Epithelial cell of prostate (primary cell): ENCODE results near the gene SMIM1.
A peak's percentile ranks its signal among the peaks of the same experiment; 100 is the strongest.

ENCODE experiments used
- DNase-seq: peaks from one replicate; pipeline ENCODE4 v3.0.0-alpha.2; 2011; ENCODE audit warnings: low read depth, low spot score
- H3K27ac ChIP-seq: fragments of 450-650 bp; 2 replicates; pipeline ENCODE4 v1.5.1; 2017; ENCODE audit warnings: mild to moderate bottlenecking

SMIM1 gene

DNA sequence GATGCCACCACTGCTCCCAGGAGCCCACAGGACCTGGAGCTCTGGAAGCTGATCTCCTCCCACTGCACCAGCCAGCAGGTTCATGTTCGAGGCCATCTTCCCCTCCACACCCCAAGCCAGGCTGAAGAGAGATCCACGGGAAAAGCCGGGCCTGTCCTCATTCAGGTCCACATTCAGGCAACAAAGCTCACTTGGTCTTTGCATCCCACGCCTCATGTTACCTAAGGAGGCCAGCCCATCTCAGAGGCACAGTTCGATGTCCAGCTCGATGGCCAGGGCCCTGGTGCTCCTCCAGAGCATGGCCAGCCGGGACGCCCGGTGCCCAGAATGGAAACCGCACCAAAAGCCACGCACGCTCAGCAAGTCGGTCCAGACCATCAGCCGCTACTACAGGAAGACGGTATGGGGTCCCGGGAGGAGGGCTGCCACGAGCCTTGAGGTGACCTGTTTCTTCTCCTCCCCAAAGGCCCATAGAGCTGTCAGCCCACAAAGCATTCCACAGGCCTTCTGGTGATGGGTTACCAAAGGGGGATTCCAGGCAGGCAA lies 20.1 kb upstream of the SMIM1 start, which contains the start of gene CCDC27:
TSS of gene CCDC27 (plus strand) at position 51 of the 546 bp plus-strand sequence. CDS start at position 83, 32 bp downstream.
- no peak for DNase-seq
- no peak within 1 kb of the TSS for H3K27ac ChIP-seq

DNA sequence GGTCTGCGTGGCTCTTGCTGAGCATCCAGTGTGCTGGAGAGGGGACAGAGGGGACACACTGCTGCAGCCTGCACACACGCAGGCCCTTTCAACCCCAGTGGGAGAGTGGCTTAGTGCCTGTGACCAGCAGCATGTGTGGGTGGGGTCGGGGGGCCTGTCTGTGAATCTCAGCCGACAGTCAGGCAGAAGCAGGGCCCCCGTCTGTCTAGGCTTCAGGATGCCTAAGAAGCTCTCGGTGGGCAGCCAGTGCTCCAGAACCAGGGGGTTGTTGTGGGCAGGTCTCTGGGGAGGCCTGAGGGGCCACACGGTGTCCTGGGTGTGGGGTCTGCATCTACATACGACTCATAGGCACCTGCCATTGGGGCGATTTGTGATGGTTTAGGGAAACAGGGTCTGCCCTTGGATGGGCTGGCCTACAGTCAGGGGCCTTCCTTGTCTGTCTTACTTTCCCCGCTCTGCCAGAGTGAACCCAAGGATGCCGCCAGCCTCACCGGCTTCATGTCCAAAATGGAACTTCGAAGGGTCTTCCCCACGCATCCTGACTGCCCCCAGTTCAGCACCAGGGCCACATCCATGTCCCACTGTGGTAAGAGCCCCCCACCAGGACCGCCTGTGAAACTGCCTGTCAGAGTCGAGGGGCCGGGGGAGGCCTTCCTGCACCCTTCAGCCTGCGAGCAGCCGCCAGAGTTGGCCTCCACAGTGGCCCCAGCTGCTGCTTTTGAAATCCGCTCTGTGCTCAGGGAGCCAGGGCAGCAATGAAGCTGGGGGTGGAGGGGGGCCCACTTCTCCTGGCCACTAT lies 18.7 kb upstream of the SMIM1 start:
- no peak for DNase-seq
- no peak overlapping the region for H3K27ac ChIP-seq

DNA sequence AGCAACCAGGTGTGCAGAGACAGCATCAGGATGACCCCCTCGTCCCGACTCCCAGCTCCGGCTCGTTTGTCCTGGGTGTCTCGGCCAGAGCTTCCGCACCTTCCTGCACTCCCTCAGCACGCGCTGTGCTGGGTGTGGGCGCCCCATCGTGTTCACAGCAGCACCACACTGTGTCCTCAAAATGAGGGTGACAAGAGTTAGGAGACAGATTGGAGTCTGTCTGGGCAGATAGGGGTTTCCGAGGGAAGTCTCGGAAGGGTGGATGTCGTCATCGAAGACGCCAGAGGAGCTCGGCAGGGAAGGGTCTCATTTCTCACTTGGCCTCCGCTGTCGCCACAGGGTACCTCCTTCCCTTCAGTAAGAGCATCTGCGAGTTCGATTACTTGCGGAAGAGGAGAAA lies 16.2 kb upstream of the SMIM1 start:
- H3K27ac ChIP-seq = no peak overlapping the region
- no peak for DNase-seq

DNA sequence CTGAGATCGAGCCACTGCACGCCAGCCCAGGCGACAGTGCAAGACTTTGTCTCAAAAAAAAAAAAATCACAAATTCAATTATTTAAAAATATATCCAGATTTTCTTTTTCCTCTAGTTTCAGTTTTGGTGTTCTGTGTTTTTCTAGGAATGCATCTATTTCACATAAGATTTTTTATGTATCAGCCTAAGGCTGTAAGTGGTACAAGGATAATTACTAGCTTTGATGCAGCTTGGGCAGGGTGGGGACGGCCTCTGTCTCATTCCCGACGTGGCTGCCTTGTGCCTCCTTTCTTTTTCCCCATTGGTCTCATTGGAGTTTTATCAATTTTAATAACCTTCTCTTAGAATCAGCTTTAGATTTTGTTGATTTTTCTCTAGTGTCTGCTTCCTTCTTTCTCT lies 13.4 kb upstream of the SMIM1 start:
- no peak for DNase-seq
- H3K27ac ChIP-seq = no peak overlapping the region

DNA sequence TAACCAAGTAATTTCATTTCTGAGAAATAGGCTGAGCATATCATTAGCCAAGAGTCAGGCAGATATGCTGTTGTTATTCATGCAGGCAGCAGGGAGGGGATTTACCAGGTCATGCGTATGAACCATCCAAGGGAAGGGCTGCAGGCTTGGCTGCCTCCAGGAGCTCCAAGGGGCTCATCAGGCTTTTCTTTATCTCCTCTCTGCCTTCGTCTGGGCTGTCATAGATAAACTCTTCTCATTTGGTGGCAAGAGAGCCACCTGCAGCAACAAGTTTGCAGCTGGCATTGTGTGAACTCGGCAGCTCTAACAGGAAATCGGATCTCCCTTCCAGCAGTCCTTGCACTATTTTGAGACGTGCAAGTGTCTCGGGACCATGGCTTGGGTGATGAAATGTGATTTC lies 12.8 kb upstream of the SMIM1 start:
- no peak for DNase-seq
- no peak overlapping the region for H3K27ac ChIP-seq

DNA sequence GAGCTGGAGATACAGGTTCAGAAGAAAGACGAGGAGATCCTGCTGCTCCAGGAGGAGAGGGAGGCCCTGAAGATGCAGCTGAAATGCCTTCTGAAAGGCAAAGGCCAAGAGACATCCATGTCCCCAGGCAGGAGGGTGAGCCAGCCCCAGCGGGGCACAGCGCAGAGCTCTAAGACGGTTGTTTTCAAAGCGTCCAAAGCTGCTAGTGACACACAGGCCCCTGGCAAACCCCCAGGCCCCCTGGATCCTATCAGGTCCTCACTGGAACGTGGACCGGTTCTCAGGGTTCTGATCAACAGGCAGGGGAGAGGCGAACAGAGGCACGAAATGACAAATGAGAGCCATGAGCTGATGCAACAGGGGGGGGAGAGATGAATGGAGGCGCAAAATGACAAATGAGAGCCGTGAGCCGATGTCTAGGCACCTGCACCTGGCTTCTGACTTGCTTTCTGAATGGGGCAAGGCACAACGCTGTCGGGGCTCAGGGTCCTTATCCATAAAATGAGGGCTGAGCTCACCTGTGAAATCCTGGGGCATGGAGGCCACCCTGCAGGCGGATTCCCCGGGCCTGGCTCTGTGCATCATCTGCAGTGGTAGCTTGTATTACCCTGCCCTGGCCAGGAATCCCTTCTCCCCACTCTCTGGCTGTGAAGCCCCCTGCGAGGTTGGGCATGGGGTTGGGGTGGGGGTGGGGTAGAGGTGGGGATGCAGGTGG lies 11.1 kb upstream of the SMIM1 start:
- no peak overlapping the region for H3K27ac ChIP-seq
- DNase-seq = no peak

DNA sequence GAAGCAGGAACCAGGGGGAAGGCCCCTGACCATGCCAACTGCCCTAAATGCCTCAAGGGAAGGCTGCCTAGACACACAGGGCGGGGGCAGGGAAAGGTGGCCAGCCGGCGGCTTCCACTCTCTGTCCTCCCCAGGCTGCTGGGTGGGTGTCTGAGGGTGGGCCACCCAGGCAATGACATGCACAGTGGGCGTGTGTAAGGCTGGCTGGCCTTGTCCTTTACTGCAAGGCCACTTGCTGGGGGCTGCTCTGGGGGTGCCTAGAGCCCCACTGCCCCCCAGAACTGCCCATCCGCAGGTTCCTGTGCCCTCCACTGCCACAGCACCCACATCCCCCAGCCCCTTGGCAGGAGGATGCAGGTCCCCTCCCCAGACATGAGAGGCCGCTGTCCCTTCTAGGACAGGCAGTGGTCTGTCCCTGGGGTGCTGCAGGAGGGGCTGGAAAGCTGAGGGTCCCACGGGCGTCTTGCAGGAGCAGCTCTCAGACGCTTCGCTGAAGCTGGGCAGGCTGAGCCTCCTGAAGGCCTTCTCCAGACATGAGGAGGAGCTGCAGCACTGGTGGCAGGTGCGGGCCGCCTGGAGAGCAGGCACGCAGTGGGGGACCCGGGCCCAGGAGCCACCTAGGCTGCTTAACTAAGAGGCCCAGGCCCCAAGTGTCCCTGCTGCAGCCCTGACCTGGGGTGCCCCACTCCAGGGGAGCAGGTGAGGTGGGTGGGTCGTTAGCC lies 10.2 kb upstream of the SMIM1 start:
- no peak overlapping the region for H3K27ac ChIP-seq
- no peak for DNase-seq

DNA sequence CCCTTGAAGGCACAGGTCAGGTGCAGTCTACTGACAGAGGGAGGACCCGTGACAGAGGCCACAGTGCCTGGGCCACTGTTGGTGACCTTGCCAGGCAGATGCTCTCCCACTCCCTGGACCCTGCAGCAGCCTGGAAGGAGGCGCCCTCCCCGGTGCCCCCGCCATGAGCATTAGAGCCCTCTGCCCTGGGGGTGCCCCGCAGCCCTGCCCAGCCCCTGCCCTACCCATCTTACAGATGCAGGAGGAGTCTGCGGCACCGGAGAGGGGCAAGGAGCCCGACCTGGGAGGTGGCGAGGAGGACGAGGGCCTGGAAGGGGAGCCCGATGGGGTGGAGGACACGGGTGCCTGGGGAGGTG lies 9.7 kb upstream of the SMIM1 start:
- no peak for DNase-seq
- H3K27ac ChIP-seq = no peak overlapping the region

DNA sequence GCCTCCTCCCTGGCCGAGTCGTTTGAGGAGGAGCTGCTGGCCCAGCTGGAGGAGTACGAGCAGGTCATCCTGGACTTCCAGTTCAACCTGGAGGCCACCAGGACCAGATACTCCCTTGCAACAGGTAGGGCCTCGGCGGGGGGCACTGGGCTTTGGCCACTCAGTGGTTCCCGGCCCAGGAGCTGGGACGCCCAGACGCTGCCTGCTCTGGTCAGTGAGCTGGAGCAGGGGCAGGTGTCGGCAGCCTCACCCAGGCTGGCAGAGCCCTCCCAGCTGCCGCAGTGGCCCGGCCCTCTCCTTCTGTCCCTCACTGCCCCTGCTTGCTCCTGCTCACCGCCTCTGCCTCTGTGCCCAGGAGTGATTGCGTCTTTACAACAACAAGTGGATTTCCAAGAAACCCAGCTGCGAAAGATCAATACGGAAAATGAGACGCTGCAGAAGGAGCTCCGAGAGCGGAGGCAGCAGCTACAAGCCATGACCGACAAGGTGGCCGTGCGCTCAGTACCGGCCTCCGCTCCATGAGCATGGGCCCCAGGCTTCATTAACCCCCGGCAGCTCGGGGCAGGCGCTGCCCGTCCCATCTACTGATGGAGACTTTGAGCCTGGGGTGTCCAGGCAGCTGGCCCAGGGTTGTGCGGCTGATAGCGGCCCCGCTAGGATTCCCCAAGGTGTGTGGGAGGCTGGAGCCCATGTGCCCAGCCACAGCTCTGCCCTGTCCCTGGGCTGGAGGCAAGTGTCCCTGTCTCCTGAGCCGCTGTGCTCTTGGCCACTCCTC lies 9.0 kb upstream of the SMIM1 start:
- no peak overlapping the region for H3K27ac ChIP-seq
- no peak for DNase-seq

DNA sequence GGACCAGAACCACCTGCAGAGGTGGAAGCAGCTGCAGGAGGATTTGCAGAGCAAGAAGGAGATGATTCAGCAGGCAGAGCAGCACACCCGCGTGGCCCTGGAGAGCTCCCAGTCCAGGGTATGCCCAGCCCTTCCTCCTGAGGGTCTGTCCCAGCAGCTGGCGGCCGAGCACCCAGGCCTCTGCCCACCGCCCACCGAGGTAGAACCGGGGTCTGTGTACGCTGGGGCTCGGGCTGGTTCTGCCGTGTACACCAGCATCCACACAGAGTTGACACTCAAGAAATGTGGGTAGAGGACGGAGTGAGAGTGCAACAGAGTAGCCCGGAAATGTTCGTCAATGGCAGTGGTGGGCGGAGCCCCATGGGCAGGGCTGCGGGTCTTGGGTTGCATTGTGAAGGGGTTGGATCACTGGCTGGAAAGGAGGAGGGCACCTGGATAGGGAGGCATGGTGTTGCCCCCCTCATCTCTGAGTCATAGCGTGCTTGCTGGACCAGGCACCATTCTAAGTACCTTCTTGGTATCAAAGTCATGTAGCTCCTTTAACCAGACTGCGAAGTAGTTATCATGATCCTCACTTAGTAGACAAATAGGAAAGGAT lies 5.1 kb upstream of the SMIM1 start:
- H3K27ac ChIP-seq = no peak overlapping the region
- DNase-seq = no peak

DNA sequence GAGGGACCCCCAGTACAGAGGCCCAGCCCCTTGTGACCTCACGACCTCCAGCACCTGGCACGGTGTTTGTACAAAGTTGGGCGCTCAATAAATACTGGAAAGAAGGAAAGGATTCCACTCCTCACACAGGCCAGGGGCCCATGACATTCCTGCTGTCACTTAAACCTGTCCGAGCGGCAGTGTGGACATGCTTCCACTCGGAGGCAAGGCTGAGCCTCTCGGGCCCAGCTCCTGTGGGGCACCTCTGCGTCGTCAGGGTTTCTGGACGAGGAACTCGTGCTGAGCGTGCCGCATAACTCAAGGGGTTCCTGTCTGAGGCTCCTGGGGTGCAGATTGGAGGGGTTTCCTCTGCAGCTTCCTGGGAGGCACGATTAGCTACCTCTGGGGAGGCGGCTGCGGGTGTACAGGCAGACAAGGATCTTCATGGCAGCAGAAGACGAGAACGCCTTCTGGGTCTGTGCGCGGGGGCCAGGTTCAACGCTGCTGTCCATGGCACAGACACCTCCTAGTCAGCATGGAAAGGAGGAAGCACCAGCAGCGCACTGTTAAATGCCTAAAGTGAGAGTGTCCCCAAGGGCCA lies 3.6 kb upstream of the SMIM1 start:
- no peak for DNase-seq
- no peak overlapping the region for H3K27ac ChIP-seq

DNA sequence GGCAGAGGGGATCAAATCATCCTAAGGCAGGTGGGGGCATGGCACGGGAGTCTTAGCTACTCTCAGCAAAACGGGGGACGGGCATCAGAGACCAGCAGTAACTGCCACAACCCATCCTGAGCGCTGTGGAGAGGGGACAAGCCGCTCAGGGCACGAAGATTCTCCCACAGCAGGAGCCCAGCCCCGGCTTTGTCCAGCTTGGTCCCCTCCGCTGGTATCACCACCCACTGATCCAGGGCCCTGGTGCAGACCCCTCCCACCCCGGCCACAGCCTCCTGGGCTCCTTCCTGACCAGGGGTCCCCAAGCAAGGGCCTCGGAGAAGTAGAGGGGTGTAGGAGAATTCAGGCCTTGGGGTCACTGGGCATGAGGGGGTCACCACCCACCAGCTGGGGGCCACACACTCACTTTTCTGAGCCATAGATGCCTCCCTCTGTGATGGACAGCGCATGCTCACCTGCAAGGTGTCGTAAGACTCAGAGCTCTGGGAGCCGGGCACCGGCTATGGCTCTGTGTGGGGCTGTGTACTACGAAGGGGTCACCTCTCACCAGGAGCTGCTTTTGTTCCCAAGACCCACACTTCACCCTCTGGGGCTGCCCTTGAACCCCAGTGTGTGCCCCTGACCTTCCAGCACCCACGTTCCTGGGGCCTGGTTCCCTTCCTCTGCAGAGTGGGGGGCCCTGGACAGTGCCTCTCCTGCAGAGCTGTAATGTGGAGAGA lies 2.3 kb upstream of the SMIM1 start:
- DNase-seq = no peak
- H3K27ac ChIP-seq = no peak overlapping the region

DNA sequence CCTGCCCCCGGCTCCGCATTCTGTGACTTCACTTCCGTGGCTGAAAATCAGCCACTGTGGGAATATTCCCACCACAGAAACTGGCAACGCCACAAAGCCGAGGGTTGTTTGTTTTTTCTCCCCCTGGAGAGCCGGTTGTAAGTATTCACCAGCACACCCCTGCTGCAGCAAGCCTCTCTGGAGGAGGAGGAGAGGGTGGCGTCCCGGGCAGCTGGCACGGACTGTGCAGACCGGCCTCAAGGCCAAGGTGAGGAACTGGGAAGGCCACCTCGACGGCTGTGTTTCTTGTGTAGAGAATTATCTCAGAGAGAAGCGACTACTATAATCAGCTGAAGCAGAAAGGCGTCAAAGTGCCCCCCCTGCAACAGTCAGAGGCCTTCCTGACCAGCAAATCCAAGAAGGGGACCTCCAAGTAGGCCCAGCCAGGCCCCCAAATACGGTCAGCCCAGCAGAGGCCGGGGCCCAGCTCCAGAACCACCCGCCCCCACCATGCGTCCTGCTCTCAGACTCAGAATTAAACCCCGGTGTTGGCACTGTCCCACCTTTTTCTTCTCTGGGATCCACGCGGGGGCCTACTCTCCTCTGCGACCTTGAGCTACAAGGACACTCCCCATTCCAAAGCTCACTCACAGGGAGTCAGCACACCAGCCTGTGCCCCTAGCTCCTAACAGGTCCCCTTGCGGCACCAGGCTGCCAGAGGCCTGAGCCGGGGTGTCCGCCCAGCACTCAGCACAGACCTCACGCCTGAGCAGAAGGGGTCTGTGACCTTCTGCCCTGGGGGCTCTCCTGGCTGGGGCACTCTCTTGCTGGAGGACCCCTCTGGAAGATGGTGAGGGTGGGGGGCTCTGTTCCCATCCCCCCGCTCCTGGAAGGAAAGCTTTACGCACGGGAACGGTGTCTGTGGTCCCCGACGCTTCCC lies 1.2 kb upstream of the SMIM1 start:
- H3K27ac ChIP-seq = no peak overlapping the region
- DNase-seq = no peak

DNA sequence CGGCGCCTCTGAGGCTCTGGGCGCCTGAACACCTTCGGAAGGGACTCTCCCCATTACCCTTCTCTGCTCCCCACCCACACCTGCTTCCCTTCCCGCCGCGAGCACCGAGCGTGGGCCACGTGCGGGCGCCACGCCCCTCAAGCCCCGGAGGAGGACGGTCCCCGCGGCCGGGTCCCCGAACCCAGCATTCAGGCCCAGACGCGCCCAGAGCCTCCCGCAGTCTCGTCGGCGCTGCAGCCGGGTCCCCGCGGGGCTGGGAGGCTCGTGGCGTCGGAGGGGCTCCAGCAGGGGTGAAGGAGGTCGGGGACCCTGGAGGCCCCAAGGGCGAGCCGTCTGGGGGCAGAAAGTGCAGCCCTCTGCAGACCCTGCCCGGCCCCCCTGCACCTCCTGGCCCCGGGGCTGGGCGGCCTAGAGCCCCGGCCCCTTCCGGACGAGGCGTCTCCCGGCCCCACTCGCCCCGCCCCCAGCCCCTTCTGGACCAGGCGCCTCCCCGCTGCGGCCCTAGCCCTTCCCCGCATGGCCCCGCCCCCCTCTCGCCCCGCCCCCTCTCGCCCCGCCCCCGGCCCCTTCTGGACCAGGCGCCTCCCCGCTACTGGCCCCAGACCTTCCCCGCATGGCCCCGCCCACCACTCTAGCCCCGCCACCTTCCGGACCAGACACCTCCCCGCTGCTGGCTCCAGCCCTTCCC lies 378 bp upstream of the SMIM1 start:
- H3K27ac ChIP-seq = no peak overlapping the region
- DNase-seq = peak; percentile 29

DNA sequence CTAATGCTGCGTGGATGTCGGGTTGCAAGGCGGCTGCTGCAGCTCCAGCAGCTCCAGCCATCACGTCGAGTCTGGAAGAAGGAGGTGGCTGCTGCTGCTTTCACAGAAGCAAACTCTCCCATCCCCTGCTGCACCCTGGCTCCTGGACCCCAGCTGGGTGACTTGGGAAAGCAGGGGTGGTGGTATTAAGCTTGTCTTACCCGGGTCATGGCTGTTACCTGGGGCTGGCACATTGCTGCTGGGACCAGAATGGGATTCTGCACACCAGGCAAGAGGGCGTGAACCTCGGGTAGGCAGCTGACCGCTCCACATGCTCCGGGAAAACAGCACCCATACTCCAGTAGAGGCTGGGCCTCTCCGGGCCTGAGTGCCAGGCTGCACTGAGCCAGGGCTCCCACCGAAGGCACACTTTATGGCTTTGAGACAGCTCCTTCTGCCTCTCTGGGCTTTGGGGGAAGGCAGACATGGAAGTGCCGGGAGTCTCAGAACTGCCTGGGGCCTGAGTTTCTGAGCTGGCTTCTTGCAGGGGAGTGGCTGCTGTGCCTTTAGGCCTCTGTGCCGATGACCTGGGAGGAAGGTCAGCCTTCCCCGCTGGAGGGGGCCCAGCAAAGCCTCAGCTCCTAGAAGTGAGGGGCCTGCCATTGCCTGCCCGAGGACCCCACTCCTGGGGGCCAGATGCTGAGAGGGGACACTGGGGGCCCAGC lies 1.2 kb downstream of the SMIM1 start:
- no peak for DNase-seq
- no peak overlapping the region for H3K27ac ChIP-seq

DNA sequence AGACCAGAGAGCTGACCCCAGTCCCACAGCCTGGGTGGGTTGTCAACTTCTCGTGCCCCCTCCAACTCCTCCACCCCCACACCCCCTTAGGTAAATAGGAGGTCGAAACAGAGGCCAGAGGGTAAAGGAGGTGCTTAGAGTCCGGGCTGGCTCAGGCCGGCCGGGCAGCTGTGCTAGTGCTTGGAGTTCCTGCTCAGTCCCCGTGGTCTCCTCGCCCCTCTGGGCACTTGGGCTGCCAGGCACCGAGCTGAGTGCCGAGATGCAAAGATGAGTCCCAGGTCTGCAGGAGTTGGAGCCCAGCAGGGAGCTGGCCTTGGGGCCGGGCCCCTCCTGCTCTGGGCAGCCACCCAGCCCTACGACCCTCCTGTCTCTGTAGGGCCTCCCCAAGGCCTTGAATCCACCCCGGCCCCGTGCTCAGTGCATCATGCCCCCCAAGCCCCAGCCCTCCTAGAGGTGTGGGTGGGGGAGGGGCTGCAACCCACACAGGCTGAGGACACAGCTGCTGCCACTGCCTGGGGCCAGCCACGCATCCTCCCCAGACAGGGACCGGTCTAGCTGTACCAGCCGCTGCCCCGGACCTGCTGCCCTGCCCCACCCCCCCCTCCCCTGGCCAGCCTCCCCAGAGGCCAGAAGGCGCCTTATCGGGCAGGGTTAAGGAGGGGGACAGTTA lies 1.9 kb downstream of the SMIM1 start:
- no peak overlapping the region for H3K27ac ChIP-seq
- no peak for DNase-seq
